Nephron (organoid): Measurements from ENCODE around the gene TMEM271.
"Not testable (repeated sequence)": the region's sequence is repeated elsewhere in the genome, so short reads cannot be mapped to it uniquely, and the experiment has no call there.

ENCODE experiments used
- H3K27ac Mint-ChIP-seq, 3 experiments: 2 replicates each; pipeline ENCODE4 v1.8.0; 2020; ENCODE audit warnings: mixed read lengths in 3 of 3, mild to moderate bottlenecking in 2 of 3, moderate library complexity in 1 of 3
- H3K27me3 Mint-ChIP-seq: 2 replicates; pipeline ENCODE4 v1.8.0; 2021; ENCODE audit warnings: low read depth, mild to moderate bottlenecking, moderate library complexity, mixed read lengths
- H3K36me3 Mint-ChIP-seq: 2 replicates; pipeline ENCODE4 v1.8.0; 2020; ENCODE audit warnings: low read depth, mixed read lengths
- H3K4me1 Mint-ChIP-seq: 2 replicates; pipeline ENCODE4 v1.8.0; 2020; ENCODE audit warnings: mixed read lengths
- H3K4me3 Mint-ChIP-seq, 3 experiments: 2 replicates each; pipeline ENCODE4 v1.8.0; 2020; ENCODE audit warnings: mild to moderate bottlenecking in 3 of 3, mixed read lengths in 3 of 3, moderate library complexity in 2 of 3
- H3K9me3 Mint-ChIP-seq: 2 replicates; pipeline ENCODE4 v1.8.0; 2020; ENCODE audit warnings: mixed read lengths
- TF ChIP-seq, protein P1 (sequence below), 3 experiments: fragments of 200-600 bp; sonication (generic); IDR thresholded peaks; one replicate each; pipeline ENCODE4 v1.5.0; 2021; ENCODE audit warnings: antibody characterized with exemption in 3 of 3; ENCODE audit not compliant: unreplicated experiment in 3 of 3

TMEM271 gene

DNA sequence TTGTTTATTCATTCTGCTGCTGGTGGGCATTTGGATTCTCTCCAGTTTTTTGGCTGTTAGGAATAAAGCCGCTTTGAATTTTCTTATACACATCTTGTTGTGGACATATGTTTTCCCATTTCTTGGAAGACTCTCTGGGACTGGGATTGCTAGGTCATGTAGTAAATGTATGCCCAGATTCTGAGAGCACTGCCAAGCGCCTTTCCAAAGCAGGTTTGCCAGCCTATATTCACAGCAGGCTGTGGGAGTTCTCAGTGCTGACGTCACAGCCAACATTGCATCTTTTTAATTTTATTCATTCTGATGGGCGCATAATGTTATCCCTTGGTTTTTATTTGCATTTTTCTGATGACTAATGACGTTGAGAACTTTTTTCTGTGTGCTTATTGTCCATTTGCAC is 24.1 kb downstream of the TMEM271 start:
- TF ChIP-seq, protein P1, sequence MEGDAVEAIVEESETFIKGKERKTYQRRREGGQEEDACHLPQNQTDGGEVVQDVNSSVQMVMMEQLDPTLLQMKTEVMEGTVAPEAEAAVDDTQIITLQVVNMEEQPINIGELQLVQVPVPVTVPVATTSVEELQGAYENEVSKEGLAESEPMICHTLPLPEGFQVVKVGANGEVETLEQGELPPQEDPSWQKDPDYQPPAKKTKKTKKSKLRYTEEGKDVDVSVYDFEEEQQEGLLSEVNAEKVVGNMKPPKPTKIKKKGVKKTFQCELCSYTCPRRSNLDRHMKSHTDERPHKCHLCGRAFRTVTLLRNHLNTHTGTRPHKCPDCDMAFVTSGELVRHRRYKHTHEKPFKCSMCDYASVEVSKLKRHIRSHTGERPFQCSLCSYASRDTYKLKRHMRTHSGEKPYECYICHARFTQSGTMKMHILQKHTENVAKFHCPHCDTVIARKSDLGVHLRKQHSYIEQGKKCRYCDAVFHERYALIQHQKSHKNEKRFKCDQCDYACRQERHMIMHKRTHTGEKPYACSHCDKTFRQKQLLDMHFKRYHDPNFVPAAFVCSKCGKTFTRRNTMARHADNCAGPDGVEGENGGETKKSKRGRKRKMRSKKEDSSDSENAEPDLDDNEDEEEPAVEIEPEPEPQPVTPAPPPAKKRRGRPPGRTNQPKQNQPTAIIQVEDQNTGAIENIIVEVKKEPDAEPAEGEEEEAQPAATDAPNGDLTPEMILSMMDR (IDR thresholded peaks at IDR 0.05; ENCODE audit: unreplicated experiment in 3 of 3) = no peak
- H3K27ac Mint-ChIP-seq = no peak overlapping the region
- peaks cover 5% of the 10 kb centered on the region for H3K9me3 Mint-ChIP-seq
- peaks cover 12% of the 10 kb centered on the region for H3K27me3 Mint-ChIP-seq
- H3K4me1 Mint-ChIP-seq = no peaks in the 10 kb centered on the region
- no peak overlapping the region for H3K4me3 Mint-ChIP-seq
- H3K36me3 Mint-ChIP-seq = no peaks in the 10 kb centered on the region

DNA sequence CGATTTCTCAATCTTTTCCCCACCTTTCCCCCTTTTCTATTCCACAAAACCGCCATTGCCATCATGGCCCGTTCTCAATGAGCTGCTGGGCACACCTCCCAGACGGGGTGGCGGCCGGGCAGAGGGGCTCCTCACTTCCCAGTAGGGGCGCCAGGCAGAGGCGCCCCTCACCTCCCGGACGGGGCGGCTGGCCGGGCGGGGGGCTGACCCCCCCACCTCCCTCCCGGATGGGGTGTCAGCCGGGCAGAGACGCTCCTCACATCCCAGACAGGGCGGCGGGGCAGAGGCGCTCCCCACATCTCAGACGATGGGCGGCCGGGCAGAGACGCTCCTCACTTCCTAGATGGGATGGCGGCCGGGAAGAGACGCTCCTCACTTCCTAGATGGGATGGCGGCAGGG is 25.8 kb downstream of the TMEM271 start:
- H3K27me3 Mint-ChIP-seq = peaks cover 12% of the 10 kb centered on the region
- not testable (repeated sequence) for H3K9me3 Mint-ChIP-seq, H3K4me3 Mint-ChIP-seq, H3K4me1 Mint-ChIP-seq, H3K27ac Mint-ChIP-seq, H3K36me3 Mint-ChIP-seq

DNA sequence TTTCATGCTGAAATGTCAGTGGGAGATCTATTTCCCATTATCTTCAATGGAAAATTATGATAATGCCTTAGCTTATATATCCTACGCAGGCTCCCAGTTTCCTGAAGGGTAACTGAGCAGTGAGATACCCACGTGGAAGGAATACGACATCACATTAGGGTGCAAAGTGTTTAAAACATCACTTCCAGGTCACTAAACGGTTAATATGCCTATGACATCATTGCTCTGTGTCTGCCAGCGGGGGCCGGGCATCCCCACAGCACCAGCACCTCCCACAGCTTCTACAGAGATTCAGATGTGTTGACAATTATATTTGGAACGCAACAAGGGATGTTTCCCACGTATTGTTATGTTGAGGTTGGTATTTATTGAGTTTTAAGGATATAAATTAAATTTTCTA is 27.1 kb downstream of the TMEM271 start:
- TF ChIP-seq, protein P1 (IDR thresholded peaks at IDR 0.05; ENCODE audit: unreplicated experiment in 3 of 3) = no peak
- H3K27me3 Mint-ChIP-seq = peaks cover 15% of the 10 kb centered on the region
- H3K9me3 Mint-ChIP-seq = peaks cover 5% of the 10 kb centered on the region

DNA sequence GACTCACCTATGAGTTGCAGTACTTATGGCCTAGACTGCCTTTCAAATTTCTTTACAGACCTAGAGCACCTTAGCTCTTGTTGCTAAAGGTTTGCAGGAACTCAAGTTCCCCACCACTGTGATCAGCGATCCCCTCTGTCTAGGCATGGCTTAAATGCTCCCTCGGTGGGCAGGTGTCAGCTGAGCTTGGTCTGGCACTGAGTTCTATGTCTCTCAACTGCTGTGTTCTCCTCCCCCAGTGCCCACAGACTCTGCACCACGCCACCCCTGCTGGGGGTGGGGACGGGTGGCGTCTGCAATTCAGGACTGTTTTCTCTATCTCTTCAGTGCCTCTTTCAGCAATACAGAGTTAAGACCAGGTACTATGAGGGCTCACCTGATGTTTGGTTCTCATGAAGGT is 30.5 kb downstream of the TMEM271 start:
- Mint-ChIP-seq H3K9me3 (no peaks in the 10 kb centered on the region), H3K27ac (no peak overlapping the region), H3K4me3 (no peak overlapping the region), H3K36me3 (no peaks in the 10 kb centered on the region), H3K27me3 (peaks cover 9% of the 10 kb centered on the region), H3K4me1 (no peaks in the 10 kb centered on the region)
- TF ChIP-seq, protein P1 (IDR thresholded peaks at IDR 0.05; ENCODE audit: unreplicated experiment in 3 of 3) = no peak

More for the DNA sequence above, 27.1 kb downstream of the TMEM271 start:
- H3K4me1 Mint-ChIP-seq = no peaks in the 10 kb centered on the region
- no peak overlapping the region for H3K4me3 Mint-ChIP-seq
- H3K27ac Mint-ChIP-seq = no peak overlapping the region
- no peaks in the 10 kb centered on the region for H3K36me3 Mint-ChIP-seq

DNA sequence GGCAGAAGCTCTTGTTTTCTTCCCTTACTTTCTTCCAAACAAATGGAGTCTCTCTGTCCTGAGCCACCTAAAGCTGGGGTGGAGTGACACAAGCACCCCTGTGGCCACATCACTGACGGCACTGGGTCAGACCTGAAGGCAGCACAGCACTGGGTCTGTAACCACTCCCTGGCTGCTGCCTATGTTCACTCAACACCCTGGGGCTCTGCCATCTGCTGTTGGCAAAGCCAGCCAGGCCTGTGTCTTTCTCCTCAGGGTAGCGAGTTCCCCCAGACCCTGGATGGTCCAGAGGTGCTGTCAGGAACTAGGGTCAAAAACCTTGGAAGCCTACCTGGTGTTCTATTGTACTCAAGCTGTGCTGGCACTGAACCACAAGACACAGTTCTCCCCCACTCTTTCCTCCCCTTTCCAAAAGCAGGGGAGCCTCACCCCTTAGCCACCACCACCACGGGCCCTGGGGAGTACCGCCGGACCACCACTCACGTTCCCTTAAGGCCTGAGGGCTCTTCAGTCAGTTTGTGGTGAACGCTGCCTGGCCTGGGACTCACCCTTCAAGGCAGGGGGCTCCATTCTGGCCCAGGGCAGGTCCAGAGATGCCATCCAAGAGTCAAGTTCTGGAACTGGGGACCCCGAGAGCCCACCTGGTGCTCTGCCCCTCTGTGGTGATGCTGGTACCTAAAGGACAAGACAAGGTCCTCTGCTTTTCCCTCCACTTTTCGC is 31.5 kb downstream of the TMEM271 start:
- Mint-ChIP-seq H3K9me3 (no peaks in the 10 kb centered on the region), H3K27me3 (peaks cover 9% of the 10 kb centered on the region), H3K27ac (no peak overlapping the region), H3K4me1 (no peaks in the 10 kb centered on the region), H3K4me3 (no peak overlapping the region), H3K36me3 (peaks cover under 1% of the 10 kb centered on the region)
- TF ChIP-seq, protein P1 (IDR thresholded peaks at IDR 0.05; ENCODE audit: unreplicated experiment in 3 of 3) = no peak

DNA sequence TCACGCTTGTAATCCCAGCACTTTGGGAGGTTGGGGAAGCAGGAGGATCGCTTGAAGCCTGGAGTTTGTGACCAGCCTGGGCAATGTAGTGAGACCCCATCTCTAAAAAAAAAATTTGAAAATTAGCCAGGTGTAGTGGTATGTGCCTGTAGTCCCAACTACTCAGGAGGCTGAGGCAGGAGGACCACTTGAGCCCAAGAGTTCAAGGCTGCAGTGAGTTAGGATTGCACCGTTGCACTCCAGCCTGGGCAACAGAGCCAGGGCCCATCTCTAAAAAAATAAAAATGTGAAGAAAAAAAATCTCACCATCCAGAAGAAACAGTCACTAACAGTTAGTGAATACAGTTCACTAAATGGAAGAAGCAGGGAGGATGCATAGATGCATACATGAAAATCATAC is 34.8 kb downstream of the TMEM271 start:
- TF ChIP-seq, protein P1 (IDR thresholded peaks at IDR 0.05; ENCODE audit: unreplicated experiment in 3 of 3) = no peak
- Mint-ChIP-seq H3K4me3 (no peak overlapping the region), H3K9me3 (no peaks in the 10 kb centered on the region), H3K4me1 (no peaks in the 10 kb centered on the region), H3K27me3 (peaks cover 5% of the 10 kb centered on the region), H3K36me3 (peaks cover 10% of the 10 kb centered on the region), H3K27ac (no peak overlapping the region)
